ENCODE data around the gene PRDX5.

PRDX5 gene

GRCh38 chr11:64297699-64298358 lies 20.1 kb upstream of the PRDX5 start:
- Histone ChIP-seq H3F3A (ENCODE audit: insufficient read depth, low read length) (no peaks in the 10 kb centered on the region), H3K4me2 (ENCODE audit: low read depth, low read length) (no peak overlapping the region), H3K4me3 (ENCODE audit: low read length) (no peak overlapping the region), H3K36me3 (replicated peaks; ENCODE audit: insufficient read depth, low read length) (no peaks in the 10 kb centered on the region), H3K9me2 (replicated peaks; ENCODE audit: insufficient read depth, low read length) (no peaks in the 10 kb centered on the region), H3K27me3 (replicated peaks; ENCODE audit: insufficient read depth, low read length) (peaks cover 81% of the 10 kb centered on the region), H3K27ac (ENCODE audit: low read length) (no peak overlapping the region), H3K4me1 (ENCODE audit: low read length) (peaks cover 6% of the 10 kb centered on the region), H2AFZ (ENCODE audit: low read length) (no peak overlapping the region), H3K9ac (ENCODE audit: low read length) (no peak overlapping the region), H3K9me3 (replicated peaks; ENCODE audit: insufficient read depth, low read length) (no peaks in the 10 kb centered on the region), H3K79me2 (ENCODE audit: low read length) (no peaks in the 10 kb centered on the region), H4K20me1 (ENCODE audit: insufficient read depth, low read length) (no peaks in the 10 kb centered on the region)
- TF ChIP-seq EZH2phosphoT487 (IDR thresholded peaks at IDR 0.05; ENCODE audit: low read length) (no peak; the same call in 1 of the 2 replicates), EZH2 (optimal IDR thresholded peaks at IDR 0.05; ENCODE audit: low read depth, low read length) (no peak), CTCF (IDR thresholded peaks at IDR 0.05; ENCODE audit: low read length) (no peak)
- DNase-seq = peak; percentile 1

GRCh38 chr11:64298966-64299846 lies 18.7 kb upstream of the PRDX5 start:
- Histone ChIP-seq H3K4me2 (ENCODE audit: low read depth, low read length) (no peak overlapping the region), H3K4me3 (ENCODE audit: low read length) (no peak overlapping the region), H3K9me3 (replicated peaks; ENCODE audit: insufficient read depth, low read length) (no peaks in the 10 kb centered on the region), H3K79me2 (ENCODE audit: low read length) (no peaks in the 10 kb centered on the region), H3K4me1 (ENCODE audit: low read length) (peaks cover 16% of the 10 kb centered on the region), H3K9me2 (replicated peaks; ENCODE audit: insufficient read depth, low read length) (no peaks in the 10 kb centered on the region), H3F3A (ENCODE audit: insufficient read depth, low read length) (peaks cover 11% of the 10 kb centered on the region), H4K20me1 (ENCODE audit: insufficient read depth, low read length) (no peaks in the 10 kb centered on the region), H3K27me3 (replicated peaks; ENCODE audit: insufficient read depth, low read length) (peaks cover 71% of the 10 kb centered on the region), H3K27ac (ENCODE audit: low read length) (no peak overlapping the region), H3K36me3 (replicated peaks; ENCODE audit: insufficient read depth, low read length) (no peaks in the 10 kb centered on the region), H2AFZ (ENCODE audit: low read length) (no peak overlapping the region), H3K9ac (ENCODE audit: low read length) (no peak overlapping the region)
- TF ChIP-seq EZH2phosphoT487 (IDR thresholded peaks at IDR 0.05; ENCODE audit: low read length) (no peak), EZH2 (optimal IDR thresholded peaks at IDR 0.05; ENCODE audit: low read depth, low read length) (no peak), CTCF (IDR thresholded peaks at IDR 0.05; ENCODE audit: low read length) (no peak)
- peak; percentile 4 for DNase-seq

- Histone ChIP-seq H3K9me2 (replicated peaks; ENCODE audit: insufficient read depth, low read length) (no peaks in the 10 kb centered on the region), H3K4me1 (ENCODE audit: low read length) (peaks cover 16% of the 10 kb centered on the region), H2AFZ (ENCODE audit: low read length) (peak within 1 kb of the TSS; percentile 23), H4K20me1 (ENCODE audit: insufficient read depth, low read length) (no peaks in the 10 kb centered on the region), H3K36me3 (replicated peaks; ENCODE audit: insufficient read depth, low read length) (no peaks in the 10 kb centered on the region), H3K79me2 (ENCODE audit: low read length) (no peaks in the 10 kb centered on the region), H3K9me3 (replicated peaks; ENCODE audit: insufficient read depth, low read length) (no peaks in the 10 kb centered on the region), H3K4me3 (ENCODE audit: low read length) (peak within 1 kb of the TSS; percentile 42), H3F3A (ENCODE audit: insufficient read depth, low read length) (peaks cover 18% of the 10 kb centered on the region), H3K27me3 (replicated peaks; ENCODE audit: insufficient read depth, low read length) (peaks cover 63% of the 10 kb centered on the region), H3K4me2 (ENCODE audit: low read depth, low read length) (peak within 1 kb of the TSS; percentile 87), H3K27ac (ENCODE audit: low read length) (no peak within 1 kb of the TSS), H3K9ac (ENCODE audit: low read length) (no peak within 1 kb of the TSS)
- DNase-seq = peak; percentile 1
- no peak for TF ChIP-seq EZH2phosphoT487 (IDR thresholded peaks at IDR 0.05; ENCODE audit: low read length)
These were observed 17.9 kb upstream of the PRDX5 start, which contains the start of gene CATSPERZ for GRCh38 chr11:64299847-64300648. CATSPERZ (plus strand) TSS chr11:64300358; CDS start chr11:64300411, 53 bp downstream.

All from MM.1S (cell line).